ENCODE data around the gene TMED1. TPM values are rescaled to one million over a fixed set of nuclear protein-coding genes. Genes with fewer than 3 reads are reported as not detected.
A peak's percentile ranks its signal among the peaks of the same experiment; 100 is the strongest.

The TMED1 gene
- total and polyA plus RNA-seq, 8 donors: 25.4 to 45.3 (median 43.0) TPM

DNA sequence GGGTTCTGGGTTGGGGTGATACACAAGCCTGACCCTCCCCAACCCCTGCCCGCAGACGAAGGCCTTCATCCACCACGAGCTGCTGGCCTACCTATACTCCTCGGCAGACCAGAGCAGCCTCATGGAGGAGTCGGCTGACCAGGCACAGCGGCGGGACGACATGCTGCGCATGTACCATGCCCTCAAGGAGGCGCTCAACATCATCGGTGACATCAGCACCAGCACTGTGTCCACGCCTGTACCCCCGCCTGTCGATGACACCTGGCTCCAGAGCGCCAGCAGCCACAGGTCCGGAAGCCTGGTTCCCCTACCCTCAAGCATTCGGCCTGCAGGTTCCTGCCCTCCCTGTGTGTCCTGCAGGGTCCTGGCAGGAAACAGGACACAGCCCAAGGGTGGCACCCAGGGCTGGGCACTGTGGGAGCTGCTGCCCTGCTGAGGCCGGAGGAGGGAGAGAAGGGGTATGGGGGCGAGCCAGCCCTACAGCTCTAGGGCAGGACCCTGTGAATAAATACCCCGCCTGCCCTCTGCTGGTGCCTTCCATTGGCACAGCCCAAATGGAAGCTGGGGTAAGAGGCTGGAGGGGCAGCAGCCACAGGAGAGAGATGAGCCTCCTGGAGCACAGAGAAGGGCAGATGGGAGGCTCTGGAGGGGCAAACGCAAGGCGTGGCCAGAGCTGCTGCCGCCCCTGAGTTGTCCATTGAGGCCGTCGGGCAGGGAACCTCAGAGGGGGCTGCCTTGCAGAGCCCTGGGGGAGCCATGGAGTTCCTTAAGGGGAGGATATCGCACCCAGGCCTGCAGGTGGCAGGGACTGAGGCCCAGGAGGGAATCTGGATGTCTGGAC lies 6.8 kb downstream of the TMED1 start:
- peaks cover 0 to 100% of the 10 kb centered on the region in 2 donors for H3K36me3 ChIP-seq
- intact Hi-C loops (cut with DNase I): no loop called here
- peak overlapping the region in 1 of 2 donors; percentile 3 for H3K27ac ChIP-seq
- H3K4me1 ChIP-seq: no peaks in the 10 kb centered on the region
- no peak for ATAC-seq
- DNase-seq: peak in 1 of 4 donors; percentile 72
- H3K9me3 ChIP-seq: no peaks in the 10 kb centered on the region
- TF ChIP-seq, protein P1, sequence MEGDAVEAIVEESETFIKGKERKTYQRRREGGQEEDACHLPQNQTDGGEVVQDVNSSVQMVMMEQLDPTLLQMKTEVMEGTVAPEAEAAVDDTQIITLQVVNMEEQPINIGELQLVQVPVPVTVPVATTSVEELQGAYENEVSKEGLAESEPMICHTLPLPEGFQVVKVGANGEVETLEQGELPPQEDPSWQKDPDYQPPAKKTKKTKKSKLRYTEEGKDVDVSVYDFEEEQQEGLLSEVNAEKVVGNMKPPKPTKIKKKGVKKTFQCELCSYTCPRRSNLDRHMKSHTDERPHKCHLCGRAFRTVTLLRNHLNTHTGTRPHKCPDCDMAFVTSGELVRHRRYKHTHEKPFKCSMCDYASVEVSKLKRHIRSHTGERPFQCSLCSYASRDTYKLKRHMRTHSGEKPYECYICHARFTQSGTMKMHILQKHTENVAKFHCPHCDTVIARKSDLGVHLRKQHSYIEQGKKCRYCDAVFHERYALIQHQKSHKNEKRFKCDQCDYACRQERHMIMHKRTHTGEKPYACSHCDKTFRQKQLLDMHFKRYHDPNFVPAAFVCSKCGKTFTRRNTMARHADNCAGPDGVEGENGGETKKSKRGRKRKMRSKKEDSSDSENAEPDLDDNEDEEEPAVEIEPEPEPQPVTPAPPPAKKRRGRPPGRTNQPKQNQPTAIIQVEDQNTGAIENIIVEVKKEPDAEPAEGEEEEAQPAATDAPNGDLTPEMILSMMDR (IDR thresholded peaks at IDR 0.05): no peak
- H3K4me3 ChIP-seq: no peak overlapping the region
- no peaks in the 10 kb centered on the region for H3K27me3 ChIP-seq

DNA sequence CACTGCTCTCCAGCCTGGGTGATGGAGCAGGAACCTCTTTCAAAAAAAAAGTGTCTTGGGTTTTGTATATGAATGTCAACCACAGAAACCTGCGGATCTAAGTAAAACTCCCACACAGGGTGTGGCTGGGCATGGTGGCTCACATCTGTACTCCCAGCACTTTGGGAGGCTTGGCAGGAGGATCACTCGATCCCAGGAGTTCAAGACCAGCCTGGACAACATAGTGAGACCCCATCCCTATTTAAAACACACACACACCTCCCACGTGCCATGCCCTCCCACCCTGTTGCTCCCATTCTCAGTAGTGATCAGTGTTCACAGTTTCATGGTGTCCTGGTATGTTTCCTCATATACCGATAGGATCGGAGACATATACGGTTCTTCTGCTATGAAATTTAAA lies 9.2 kb downstream of the TMED1 start:
- no peaks in the 10 kb centered on the region for H3K9me3 ChIP-seq
- H3K27ac ChIP-seq: no peak overlapping the region
- H3K36me3 ChIP-seq: peaks cover 3 to 100% of the 10 kb centered on the region in 2 donors
- no peak overlapping the region for H3K4me3 ChIP-seq
- H3K27me3 ChIP-seq: no peaks in the 10 kb centered on the region
- DNase-seq (no peak), ATAC-seq (no peak)
- intact Hi-C loops (cut with DNase I): no loop called here
- H3K4me1 ChIP-seq: no peaks in the 10 kb centered on the region
- TF ChIP-seq, protein P1 (IDR thresholded peaks at IDR 0.05): no peak

DNA sequence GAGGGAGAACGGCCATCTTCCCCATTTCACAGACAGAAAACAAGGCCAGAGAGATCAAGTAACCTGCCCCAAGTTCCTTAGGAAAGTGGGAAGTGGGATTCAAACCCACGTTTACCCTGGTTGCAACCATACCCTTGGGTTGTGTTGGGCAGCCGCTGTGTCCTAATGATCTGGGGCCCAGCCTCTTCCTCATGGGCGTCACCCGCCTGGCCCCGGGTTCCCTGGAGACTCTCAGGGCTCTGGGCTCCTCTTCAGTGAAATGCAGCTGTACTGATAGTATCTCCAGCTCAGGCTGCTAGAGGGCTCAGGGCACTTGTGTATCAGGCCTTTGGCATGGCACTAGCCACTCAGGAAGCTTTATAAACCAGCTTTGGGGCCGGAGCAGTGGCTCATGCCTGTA lies 9.8 kb downstream of the TMED1 start:
- ATAC-seq: no peak
- H3K4me1 ChIP-seq: no peaks in the 10 kb centered on the region
- DNase-seq: peak in 1 of 4 donors; percentile 18
- peaks cover 3 to 100% of the 10 kb centered on the region in 2 donors for H3K36me3 ChIP-seq
- no peak overlapping the region for H3K27ac ChIP-seq
- no peak overlapping the region for H3K4me3 ChIP-seq
- intact Hi-C loops (cut with DNase I): no loop called here
- no peaks in the 10 kb centered on the region for H3K9me3 ChIP-seq
- no peaks in the 10 kb centered on the region for H3K27me3 ChIP-seq
- TF ChIP-seq, protein P1 (IDR thresholded peaks at IDR 0.05): no peak

DNA sequence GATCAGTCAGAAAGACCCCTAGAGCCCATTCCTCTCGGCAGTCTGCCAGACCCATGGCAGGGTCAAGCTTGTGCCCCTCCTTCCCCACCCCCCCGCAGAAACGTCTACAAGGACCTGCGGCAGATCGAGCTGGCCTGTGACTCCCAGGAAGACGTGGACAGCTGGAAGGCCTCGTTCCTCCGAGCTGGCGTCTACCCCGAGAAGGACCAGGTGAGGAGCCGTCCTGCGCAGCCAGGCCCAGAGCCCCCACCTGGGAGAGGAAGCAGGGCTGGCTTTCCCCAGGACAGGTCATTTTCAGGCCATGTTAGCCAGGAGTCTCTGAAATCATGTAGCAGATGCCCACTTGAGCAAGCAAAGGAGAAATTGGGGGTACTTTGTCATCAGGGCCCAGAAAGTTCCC lies 12.3 kb downstream of the TMED1 start:
- Histone ChIP-seq H3K27me3 (no peaks in the 10 kb centered on the region), H3K4me3 (no peak overlapping the region), H3K36me3 (peaks cover 3 to 100% of the 10 kb centered on the region in 2 donors), H3K27ac (no peak overlapping the region), H3K4me1 (no peaks in the 10 kb centered on the region), H3K9me3 (no peaks in the 10 kb centered on the region)
- DNase-seq: peak in 1 of 4 donors; percentile 46
- intact Hi-C loops (cut with DNase I): no loop called here
- no peak for ATAC-seq
- TF ChIP-seq, protein P1 (IDR thresholded peaks at IDR 0.05): no peak

DNA sequence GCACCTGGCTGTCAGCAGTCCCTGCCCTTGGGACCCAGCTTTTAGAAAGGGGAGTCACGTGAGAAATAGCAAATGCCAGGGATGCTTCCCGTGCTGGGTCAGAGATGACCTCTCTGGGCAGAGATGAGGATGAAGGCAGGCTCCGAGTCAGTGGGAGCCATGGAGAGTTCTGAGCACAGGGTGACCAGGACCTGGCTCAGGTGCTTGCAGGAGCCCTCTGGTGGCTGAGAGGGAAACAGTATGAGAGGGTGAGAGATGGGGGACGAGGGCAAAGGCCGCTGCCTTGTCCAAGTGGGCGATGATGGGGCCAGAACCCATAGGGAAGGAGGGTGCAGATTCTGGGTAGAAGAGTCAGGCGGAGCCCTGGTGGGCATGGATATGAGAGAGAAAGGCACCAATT lies 15.8 kb downstream of the TMED1 start:
- no peak overlapping the region for H3K27ac ChIP-seq
- no peak overlapping the region for H3K4me3 ChIP-seq
- TF ChIP-seq, protein P1 (IDR thresholded peaks at IDR 0.05): no peak
- peaks cover 0 to 5% of the 10 kb centered on the region in 2 donors for H3K4me1 ChIP-seq
- peaks cover 3 to 99% of the 10 kb centered on the region in 2 donors for H3K36me3 ChIP-seq
- intact Hi-C loops (cut with DNase I): no loop called here
- ATAC-seq: no peak
- no peak for DNase-seq
- no peaks in the 10 kb centered on the region for H3K9me3 ChIP-seq
- H3K27me3 ChIP-seq: no peaks in the 10 kb centered on the region
